ENCODE data around the gene BMPR1A. TPM values are rescaled to one million over a fixed set of nuclear protein-coding genes. Genes with fewer than 3 reads are reported as not detected.

BMPR1A gene
- total and polyA plus RNA-seq, 10 of the 15 experiments (the other 5 are each of a cell fraction or from before 2014, with no cell fraction given) = 2.3 to 22.7 (median 13.1) TPM

- Histone ChIP-seq H3K27me3 (replicated peaks in 1 of 2; ENCODE audit: control insufficient read depth in 2 of 2, insufficient read depth in 2 of 2, low read length in 1 of 2) (no peaks in the 10 kb centered on the region), H3K4me3 (no peak overlapping the region; the same call in 1 of the 2 replicates), H2AFZ (ENCODE audit: control insufficient read depth, low read depth, low read length) (no peak overlapping the region), H3K4me2 (ENCODE audit: control insufficient read depth, insufficient read depth) (peak overlapping the region; percentile 81), H4K20me1 (ENCODE audit: control insufficient read depth, insufficient read depth) (no peaks in the 10 kb centered on the region), H3K9me3 (replicated peaks; ENCODE audit: control insufficient read depth, insufficient read depth, low read length) (no peaks in the 10 kb centered on the region), H3K79me2 (ENCODE audit: control insufficient read depth, insufficient read depth, low read length) (peaks cover 24% of the 10 kb centered on the region), H3K4me1 (ENCODE audit: control insufficient read depth, insufficient read depth, low read length) (peaks cover 6% of the 10 kb centered on the region; the same call in 1 of the 2 replicates), H3K27ac (ENCODE audit: control insufficient read depth, insufficient read depth) (peak overlapping the region; percentile 57; the same call in 1 of the 2 replicates), H3K36me3 (ENCODE audit: control insufficient read depth in 2 of 2, insufficient read depth in 2 of 2, low read length in 1 of 2) (no peaks in the 10 kb centered on the region), H3K9ac (ENCODE audit: control insufficient read depth, insufficient read depth, low read length) (0 out of 2 replicates have a peak overlapping the region, but pooled peaks have one; percentile 1)
- intact Hi-C loops (cut with micrococcal nuclease; ENCODE audit: unreplicated experiment) = loop anchor here (10.0 kb wide), 1 partner anchor 85 kb away; no protein-coding TSS in a partner anchor
- ChIA-PET POLR2A (interaction anchor here (0.6 to 1.2 kb wide), 5 partner anchors 12 to 298 kb away, joined by 3 to 6 read pairs (median 3); no protein-coding TSS in a partner anchor), SMC1A (ENCODE audit: uncharacterized antibody, unreplicated experiment) (interaction anchor here (0.8 to 2.2 kb wide), 11 partner anchors 17 to 79 kb away, joined by 3 to 11 read pairs (median 4); no protein-coding TSS in a partner anchor), CTCF (interaction anchor here (0.7 to 1.1 kb wide), 6 partner anchors 28 to 116 kb away, joined by 3 to 4 read pairs (median 3); no protein-coding TSS in a partner anchor), RAD21 (ENCODE audit: unreplicated experiment) (interaction anchor here (0.7 to 1.6 kb wide), 8 partner anchors 35 to 106 kb away, joined by 3 to 6 read pairs (median 3); no protein-coding TSS in a partner anchor)
- no peak for TF ChIP-seq ZNF24 (IDR thresholded peaks at IDR 0.05)
- peak in 1 of 2 experiments; percentile 52; a peak in 1 of 4 replicates for TF ChIP-seq ETV6 (conservative IDR thresholded peaks at IDR 0.05 in 1 of 2, IDR thresholded peaks at IDR 0.05 in 1 of 2; ENCODE audit: borderline replicate concordance in 1 of 2, low read depth in 1 of 2)
- in situ Hi-C loops (cut with MboI) = no loop called here
- no peak for ATAC-seq
- no peak for FAIRE-seq
- DNase-seq (ENCODE audit: low read depth, low spot score) = no peak
- BruUV-seq (replicated peaks) = no TSS peak
- 82% methylated on average over 8 of the region's 8 CpGs for WGBS (ENCODE audit: insufficient coverage, insufficient replicate concordance, low lambda C conversion rate, missing lambda C conversion rate)
These were observed 42.9 kb downstream of the BMPR1A start for GRCh38 chr10:86799188-86799845.

- ATAC-seq (peak; percentile 12; the same call in 2 of the 3 replicates), DNase-seq (ENCODE audit: low read depth, low spot score) (no peak), FAIRE-seq (no peak)
- Histone ChIP-seq H3K4me2 (ENCODE audit: control insufficient read depth, insufficient read depth) (peak overlapping the region; percentile 8; the same call in 1 of the 2 replicates), H2AFZ (ENCODE audit: control insufficient read depth, low read depth, low read length) (no peak overlapping the region), H3K9ac (ENCODE audit: control insufficient read depth, insufficient read depth, low read length) (no peak overlapping the region), H3K27me3 (replicated peaks in 1 of 2; ENCODE audit: control insufficient read depth in 2 of 2, insufficient read depth in 2 of 2, low read length in 1 of 2) (no peaks in the 10 kb centered on the region), H3K4me3 (no peak overlapping the region), H4K20me1 (ENCODE audit: control insufficient read depth, insufficient read depth) (no peaks in the 10 kb centered on the region), H3K4me1 (ENCODE audit: control insufficient read depth, insufficient read depth, low read length) (peaks cover 6% of the 10 kb centered on the region; the same call in 1 of the 2 replicates), H3K79me2 (ENCODE audit: control insufficient read depth, insufficient read depth, low read length) (peaks cover 22% of the 10 kb centered on the region), H3K36me3 (ENCODE audit: control insufficient read depth in 2 of 2, insufficient read depth in 2 of 2, low read length in 1 of 2) (no peaks in the 10 kb centered on the region), H3K27ac (ENCODE audit: control insufficient read depth, insufficient read depth) (no peak overlapping the region), H3K9me3 (replicated peaks; ENCODE audit: control insufficient read depth, insufficient read depth, low read length) (no peaks in the 10 kb centered on the region)
- intact Hi-C loops (cut with micrococcal nuclease; ENCODE audit: unreplicated experiment) = no loop called here
- POLR2A ChIA-PET = interaction anchor here (0.5 kb wide), 1 partner anchor 33 kb away, joined by 3 read pairs; no protein-coding TSS in a partner anchor
- CTCF ChIA-PET = no interaction called here
- SMC1A ChIA-PET (ENCODE audit: uncharacterized antibody, unreplicated experiment) = interaction anchor here (0.6 to 1.1 kb wide), 3 partner anchors 12 to 97 kb away, joined by 3 read pairs; no protein-coding TSS in a partner anchor
- no TSS peak for BruUV-seq (replicated peaks)
- 100% methylated on average over 5 of the region's 5 CpGs for WGBS (ENCODE audit: insufficient coverage, insufficient replicate concordance, low lambda C conversion rate, missing lambda C conversion rate)
- in situ Hi-C loops (cut with MboI) = no loop called here
- RAD21 ChIA-PET (ENCODE audit: unreplicated experiment) = no interaction called here
- no peak for TF ChIP-seq MEF2A (IDR thresholded peaks at IDR 0.05; ENCODE audit: insufficient read depth, low read depth, low read length)
- TF ChIP-seq E2F4 (IDR thresholded peaks at IDR 0.05; ENCODE audit: low read depth, low read length) = no peak
- no peak for TF ChIP-seq ZBTB4 (CRISPR knock-in tag; IDR thresholded peaks at IDR 0.05)
- no peak for TF ChIP-seq HDGF (IDR thresholded peaks at IDR 0.05)
- no peak for TF ChIP-seq SIN3A (IDR thresholded peaks at IDR 0.05; ENCODE audit: low read depth, low read length)
- TF ChIP-seq ELK1 (IDR thresholded peaks at IDR 0.05; ENCODE audit: low read depth, low read length) = no peak
These were observed 45.6 kb downstream of the BMPR1A start for GRCh38 chr10:86801995-86802394.

Data from GM12878 (cell line).